ENCODE measurements around the gene EPN1.
"Not testable (repeated sequence)": the region's sequence is repeated elsewhere in the genome, so short reads cannot be mapped to it uniquely, and the experiment has no call there.

The EPN1 gene

DNA sequence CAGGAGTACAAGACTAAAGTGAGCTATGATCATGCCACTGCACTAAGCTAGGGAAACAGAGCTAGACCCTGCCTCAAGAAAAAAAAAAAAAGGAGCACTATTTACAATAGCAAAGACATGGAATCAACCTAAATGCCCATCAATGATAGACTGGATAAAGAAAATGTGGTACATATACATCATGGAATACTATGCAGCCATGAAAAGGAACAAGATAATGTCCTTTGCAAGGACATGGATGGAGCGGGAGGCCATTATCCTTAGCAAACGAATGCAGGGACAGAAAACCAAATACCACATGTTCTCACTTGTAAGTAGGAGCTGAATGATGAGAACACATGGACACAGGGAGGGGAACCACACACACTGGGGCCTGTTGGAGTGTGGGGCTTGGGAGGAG, 55.4 kb downstream of the EPN1 start:
- DNase-seq = not testable (repeated sequence)

DNA sequence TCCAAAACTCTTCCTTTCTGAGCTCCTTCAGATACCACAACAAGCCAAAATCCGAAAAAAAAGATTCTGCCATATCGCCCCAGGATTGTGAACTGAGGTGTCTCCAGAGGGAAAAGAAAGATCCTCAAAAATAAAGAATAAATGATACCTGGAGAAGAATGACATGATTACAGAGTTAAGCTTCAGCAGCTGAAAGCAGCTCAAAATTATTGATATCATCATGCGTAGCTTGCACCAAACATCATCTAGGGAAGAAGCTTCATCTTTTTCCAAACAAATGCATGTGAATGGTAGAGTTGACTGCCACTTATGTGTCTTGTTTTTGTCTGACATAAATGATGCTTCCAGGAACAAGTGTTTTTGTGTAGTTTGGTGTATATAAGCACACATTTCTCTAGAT, 63.3 kb downstream of the EPN1 start, which contains the start of gene NLRP9:
Gene NLRP9 (minus strand): TSS at position 101 of the 400 bp plus-strand sequence. CDS start 28 bp downstream, at position 73.
- DNase-seq = no peak

DNA sequence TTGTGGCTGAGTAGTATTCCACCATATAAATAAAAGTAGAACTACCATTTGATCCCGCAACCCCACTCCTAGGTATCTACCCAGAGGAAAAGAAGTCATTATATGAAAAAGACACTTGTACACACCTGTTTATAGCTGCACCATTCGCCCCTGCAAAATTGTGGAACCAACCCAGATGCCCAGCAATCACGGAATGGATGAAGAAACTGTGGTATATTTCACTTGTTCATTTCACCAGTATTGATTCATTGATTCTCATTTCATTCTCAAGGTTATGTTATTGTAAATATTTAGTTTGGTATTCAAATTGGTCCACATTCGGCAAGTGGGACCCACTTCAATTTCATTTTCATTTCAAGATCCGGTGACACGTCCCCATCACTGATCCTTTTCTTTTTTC, 75.7 kb downstream of the EPN1 start:
- no peak for DNase-seq

DNA sequence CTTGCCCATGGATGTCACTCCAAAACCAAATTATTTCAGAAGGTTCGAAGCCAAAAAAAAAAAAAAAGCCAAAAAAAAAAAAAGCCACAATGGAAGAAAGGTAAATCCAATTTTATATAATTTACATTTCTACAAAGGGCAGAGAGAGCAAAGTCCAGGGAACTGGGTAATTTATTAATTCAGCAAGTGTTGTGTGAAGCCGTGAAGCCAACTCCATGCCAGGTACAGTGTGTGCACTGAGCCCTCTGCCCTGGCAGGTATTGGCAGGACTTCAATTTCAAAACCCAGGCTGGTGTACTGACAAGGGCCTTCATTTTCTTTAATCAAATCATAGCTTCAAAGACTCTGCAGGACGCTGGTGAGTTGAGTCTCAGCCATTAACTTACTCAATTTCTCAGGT, 78.4 kb downstream of the EPN1 start:
- no peak for DNase-seq

DNA sequence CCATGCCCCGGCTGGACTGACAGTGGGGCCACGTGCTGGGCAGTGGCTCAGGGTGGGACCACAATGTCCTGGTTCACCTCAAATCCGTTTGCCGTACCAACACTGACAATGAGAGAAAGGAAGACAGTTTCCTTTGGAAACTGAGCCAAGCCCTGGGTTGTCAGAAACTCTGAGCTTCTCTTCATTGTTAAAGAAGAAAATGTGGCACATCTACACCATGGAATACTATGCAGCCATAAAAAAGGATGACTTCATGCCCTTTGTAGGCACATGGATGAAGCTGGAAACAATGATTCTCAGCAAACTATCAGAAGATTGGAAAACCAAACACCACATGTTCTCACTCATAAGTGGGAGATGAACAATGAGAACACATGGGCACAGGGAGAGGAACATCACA, 81.8 kb downstream of the EPN1 start:
- not testable (repeated sequence) for DNase-seq

DNA sequence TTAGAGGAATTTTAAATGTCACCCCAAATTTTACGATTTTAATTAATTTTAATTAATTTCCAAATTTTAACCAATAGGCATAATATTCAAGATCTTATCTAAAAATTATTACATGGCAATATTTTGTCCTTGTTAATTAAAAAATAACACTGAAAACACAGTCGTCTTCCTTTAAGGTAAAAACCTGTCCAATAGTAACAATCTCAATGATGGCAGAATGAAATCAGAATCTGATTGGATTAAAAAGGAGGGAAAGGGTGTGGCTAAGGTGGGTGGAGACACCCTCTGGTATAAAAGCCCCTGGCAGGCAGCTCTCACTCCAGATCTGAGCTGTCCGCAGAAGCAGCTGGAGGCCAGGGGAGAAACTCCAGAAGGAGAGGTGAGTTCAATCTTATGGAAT, 83.8 kb downstream of the EPN1 start, which contains the start of gene RFPL4A:
Gene RFPL4A (plus strand): TSS at position 301 of the 400 bp plus-strand sequence. CDS start 2,704 bp downstream, outside the sequence.
- DNase-seq = not testable (repeated sequence)

Data from islet precursor cell (in vitro differentiated cells).